ENCODE data around the gene TEPSIN. TPM values are rescaled to one million over a fixed set of nuclear protein-coding genes. Genes with fewer than 3 reads are reported as not detected.

Gene TEPSIN
- total RNA-seq, 1 experiment from 2014 or later, result 40.7 TPM

DNA sequence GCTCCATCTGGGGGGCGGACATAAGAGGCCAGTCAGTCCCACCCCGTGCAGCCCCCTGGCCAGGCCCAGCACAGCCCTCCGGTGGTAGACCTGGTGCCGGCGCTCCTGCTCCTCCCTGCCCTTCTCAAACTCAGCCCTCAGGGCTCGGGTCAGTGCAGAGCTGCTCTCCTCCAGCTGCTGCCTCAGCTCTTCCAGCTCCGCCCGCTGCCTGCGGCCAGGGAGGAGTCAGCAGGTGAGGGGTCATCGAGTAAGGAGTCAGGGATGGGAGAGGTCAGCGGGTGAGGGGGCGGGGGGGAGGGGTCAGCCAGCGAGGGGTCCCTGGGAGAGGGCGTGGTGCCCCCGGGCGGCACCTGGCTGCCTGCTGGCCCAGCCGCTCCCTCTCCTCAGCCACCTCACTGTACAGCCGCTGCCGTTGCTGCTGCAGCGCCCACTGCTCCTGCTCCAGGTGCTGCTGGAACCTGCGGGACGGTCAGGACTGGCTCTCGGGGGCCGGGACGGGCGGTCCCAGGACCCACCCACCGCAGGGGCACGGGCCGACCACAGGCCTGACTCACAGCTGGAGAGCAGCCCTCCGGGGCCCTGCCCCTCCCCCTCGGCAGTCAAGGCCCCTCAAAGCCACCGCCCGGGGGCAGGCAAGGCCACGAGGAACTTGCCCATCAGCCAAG, 46.3 kb downstream of the TEPSIN start (continued):
- TF ChIP-seq AFF4 (CRISPR knock-in tag; IDR thresholded peaks at IDR 0.05; ENCODE audit: borderline replicate concordance) (no peak), ZNF232 (CRISPR knock-in tag; IDR thresholded peaks at IDR 0.05) (no peak), JAZF1 (CRISPR knock-in tag; IDR thresholded peaks at IDR 0.05) (no peak), SMAD4 (CRISPR knock-in tag; IDR thresholded peaks at IDR 0.05) (no peak), OVOL2 (CRISPR knock-in tag; IDR thresholded peaks at IDR 0.05; ENCODE audit: borderline replicate concordance) (no peak), USF2 (CRISPR knock-in tag; IDR thresholded peaks at IDR 0.05) (no peak), USF1 (CRISPR knock-in tag; IDR thresholded peaks at IDR 0.05) (no peak)
- TF ChIP-seq, protein P1, sequence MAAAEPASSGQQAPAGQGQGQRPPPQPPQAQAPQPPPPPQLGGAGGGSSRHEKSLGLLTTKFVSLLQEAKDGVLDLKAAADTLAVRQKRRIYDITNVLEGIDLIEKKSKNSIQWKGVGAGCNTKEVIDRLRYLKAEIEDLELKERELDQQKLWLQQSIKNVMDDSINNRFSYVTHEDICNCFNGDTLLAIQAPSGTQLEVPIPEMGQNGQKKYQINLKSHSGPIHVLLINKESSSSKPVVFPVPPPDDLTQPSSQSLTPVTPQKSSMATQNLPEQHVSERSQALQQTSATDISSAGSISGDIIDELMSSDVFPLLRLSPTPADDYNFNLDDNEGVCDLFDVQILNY (CRISPR knock-in tag; IDR thresholded peaks at IDR 0.05), result no peak

- no peak overlapping the region for H3K27ac Mint-ChIP-seq
- no peaks in the 10 kb centered on the region for H3K9me3 Mint-ChIP-seq
- H3K36me3 Mint-ChIP-seq, result no peaks in the 10 kb centered on the region
- DNase-seq (ENCODE audit: low spot score) (no peak), ATAC-seq (no peak)
- ChIA-PET POLR2A (no interaction called here), CTCF (interaction anchor here (1.2 kb wide), 1 partner anchor 49 kb away, joined by 5 read pairs; no protein-coding TSS in a partner anchor)
- H3K27me3 Mint-ChIP-seq (ENCODE audit: low read depth), result no peaks in the 10 kb centered on the region
- no peaks in the 10 kb centered on the region for H3K4me1 Mint-ChIP-seq
- no peak overlapping the region for H3K4me3 Mint-ChIP-seq
- no peak for TF ChIP-seq TP53 (CRISPR knock-in tag; IDR thresholded peaks at IDR 0.05)
- no peak for TF ChIP-seq PRRX2 (CRISPR knock-in tag; IDR thresholded peaks at IDR 0.05)
- no peak for TF ChIP-seq ZNF423 (CRISPR knock-in tag; IDR thresholded peaks at IDR 0.05)
- TF ChIP-seq ESRRA (CRISPR knock-in tag; IDR thresholded peaks at IDR 0.05; ENCODE audit: borderline replicate concordance), result no peak
- no peak for TF ChIP-seq SOX15 (CRISPR knock-in tag; IDR thresholded peaks at IDR 0.05)
- no peak for TF ChIP-seq CREM (CRISPR knock-in tag; IDR thresholded peaks at IDR 0.05)
- no peak for TF ChIP-seq JAZF1 (CRISPR knock-in tag; IDR thresholded peaks at IDR 0.05)
- TF ChIP-seq MAX (CRISPR knock-in tag; IDR thresholded peaks at IDR 0.05), result no peak
- TF ChIP-seq CBFB (CRISPR knock-in tag; IDR thresholded peaks at IDR 0.05; ENCODE audit: low read depth), result no peak
- TF ChIP-seq STAT6 (CRISPR knock-in tag; conservative IDR thresholded peaks at IDR 0.05; ENCODE audit: low read depth), result no peak
- TF ChIP-seq HMGXB4 (CRISPR knock-in tag; IDR thresholded peaks at IDR 0.05), result no peak
- TF ChIP-seq ZNF138 (CRISPR knock-in tag; conservative IDR thresholded peaks at IDR 0.05), result no peak
- TF ChIP-seq NFATC4 (CRISPR knock-in tag; IDR thresholded peaks at IDR 0.05), result no peak
- TF ChIP-seq ATF2 (CRISPR knock-in tag; IDR thresholded peaks at IDR 0.05; ENCODE audit: borderline replicate concordance, low read depth), result no peak
- no peak for TF ChIP-seq GRHL2 (CRISPR knock-in tag; IDR thresholded peaks at IDR 0.05; ENCODE audit: insufficient replicate concordance, severe bottlenecking)
Observed at GRCh38 chr17:81191646-81192045, 47.2 kb downstream of the TEPSIN start.

All from WTC11 (cell line).